Measurements from ENCODE around the gene HDX.
"Not testable (repeated sequence)": the region's sequence is repeated elsewhere in the genome, so short reads cannot be mapped to it uniquely, and the experiment has no call there.

Gene HDX

GRCh38 chrX:84336646-84337045 lies 165.6 kb downstream of the HDX start:
- no peak for DNase-seq

- no peak for DNase-seq
Observed at GRCh38 chrX:84335121-84335520, 167.1 kb downstream of the HDX start.

GRCh38 chrX:84322083-84322827 lies 180.0 kb downstream of the HDX start:
- no peak for DNase-seq

GRCh38 chrX:84320614-84321013 lies 181.6 kb downstream of the HDX start:
- no peak for DNase-seq

GRCh38 chrX:84320023-84320422 lies 182.2 kb downstream of the HDX start:
- DNase-seq, result no peak

- DNase-seq, result no peak
Observed at GRCh38 chrX:84318661-84319060, 183.6 kb downstream of the HDX start.

GRCh38 chrX:84315946-84316345 lies 186.3 kb downstream of the HDX start:
- not testable (repeated sequence) for DNase-seq
